H9 (cell line): ENCODE results near the gene ZNF668. TPM values are rescaled to one million over a fixed set of nuclear protein-coding genes. Genes with fewer than 3 reads are reported as not detected.

Source experiments
- DNase-seq: peaks from one replicate; pipeline ENCODE4 v3.0.0-alpha.2; 2017
- H2AFZ ChIP-seq: one replicate; pipeline ENCODE4 v1.6.1; 2013; ENCODE audit warnings: mild to moderate bottlenecking, low read length, control low read depth, moderate library complexity
- H2AK5ac ChIP-seq: 2 replicates; pipeline ENCODE4 v1.6.1; 2013; ENCODE audit warnings: low read length, control low read depth, mixed read lengths; ENCODE audit not compliant: insufficient read length
- H2BK120ac ChIP-seq: one replicate; pipeline ENCODE4 v1.6.1; 2013; ENCODE audit warnings: low read depth, mild to moderate bottlenecking, low read length, control low read depth, inconsistent platforms; ENCODE audit not compliant: poor library complexity, severe bottlenecking
- H2BK12ac ChIP-seq: 2 replicates; pipeline ENCODE4 v1.6.1; 2013; ENCODE audit warnings: low read length, control low read depth, mixed read lengths, low read depth; ENCODE audit not compliant: insufficient read length
- H2BK15ac ChIP-seq: 2 replicates; pipeline ENCODE4 v1.6.1; 2013; ENCODE audit warnings: low read depth, low read length, control low read depth
- H2BK20ac ChIP-seq: one replicate; pipeline ENCODE4 v1.6.1; 2013; ENCODE audit warnings: low read depth, mild to moderate bottlenecking, low read length, control low read depth, inconsistent platforms; ENCODE audit not compliant: poor library complexity, severe bottlenecking
- H2BK5ac ChIP-seq: 2 replicates; pipeline ENCODE4 v1.6.1; 2013; ENCODE audit warnings: low read length, control low read depth, mixed read lengths; ENCODE audit not compliant: insufficient read length
- H3K14ac ChIP-seq: 2 replicates; pipeline ENCODE4 v1.6.1; 2013; ENCODE audit warnings: low read length, control low read depth; ENCODE audit not compliant: insufficient read depth
- H3K18ac ChIP-seq: 2 replicates; pipeline ENCODE4 v1.6.1; 2013; ENCODE audit warnings: low read depth, mild to moderate bottlenecking, mixed read lengths, low read length, control low read depth; ENCODE audit not compliant: insufficient read length
- H3K23ac ChIP-seq: 2 replicates; pipeline ENCODE4 v1.6.1; 2013; ENCODE audit warnings: low read length, control low read depth, mixed read lengths, low read depth; ENCODE audit not compliant: insufficient read length
- H3K23me2 ChIP-seq: 2 replicates; pipeline ENCODE4 v1.6.1; 2013; ENCODE audit warnings: low read depth, mild to moderate bottlenecking, mixed read lengths, low read length, control low read depth; ENCODE audit not compliant: insufficient read length, poor library complexity, severe bottlenecking
- H3K27ac ChIP-seq: 2 replicates; pipeline ENCODE4 v1.5.1; 2013; ENCODE audit warnings: low read length, control low read depth, mixed read lengths, low read depth; ENCODE audit not compliant: insufficient read length
- H3K27me3 ChIP-seq: 2 replicates; pipeline ENCODE4 v1.6.1; 2013; ENCODE audit warnings: low read length, control low read depth, inconsistent platforms; ENCODE audit not compliant: insufficient read depth
- H3K4ac ChIP-seq: 2 replicates; pipeline ENCODE4 v1.6.1; 2013; ENCODE audit warnings: low read depth, mild to moderate bottlenecking, control low read depth, inconsistent platforms, low read length, moderate library complexity
- H3K4me1 ChIP-seq: 2 replicates; pipeline ENCODE4 v1.6.1; 2013; ENCODE audit warnings: low read length, control low read depth, inconsistent platforms; ENCODE audit not compliant: insufficient read depth
- H3K4me2 ChIP-seq: 2 replicates; pipeline ENCODE4 v1.6.1; 2013; ENCODE audit warnings: low read length, control low read depth, mixed read lengths; ENCODE audit not compliant: insufficient read length, insufficient read depth
- H3K56ac ChIP-seq: 2 replicates; pipeline ENCODE4 v1.6.1; 2013; ENCODE audit warnings: low read depth, mild to moderate bottlenecking, mixed read lengths, low read length, control low read depth; ENCODE audit not compliant: insufficient read length
- H3K79me1 ChIP-seq: 2 replicates; pipeline ENCODE4 v1.6.1; 2013; ENCODE audit warnings: low read depth, mild to moderate bottlenecking, moderate library complexity, low read length, control low read depth, inconsistent platforms; ENCODE audit not compliant: insufficient read depth, poor library complexity, severe bottlenecking
- H3K79me2 ChIP-seq: 2 replicates; pipeline ENCODE4 v1.6.1; 2013; ENCODE audit warnings: low read length, control low read depth, inconsistent platforms; ENCODE audit not compliant: insufficient read depth
- H3K9ac ChIP-seq: 2 replicates; pipeline ENCODE4 v1.6.1; 2013; ENCODE audit warnings: low read length, control low read depth, mixed read lengths; ENCODE audit not compliant: insufficient read length; ENCODE audit errors: extremely low read depth
- H3K9me3 ChIP-seq: one replicate; pipeline ENCODE4 v1.6.1; 2013; ENCODE audit warnings: low read depth, low read length, inconsistent platforms; ENCODE audit not compliant: control insufficient read depth
- H3T11ph ChIP-seq: one replicate; pipeline ENCODE4 v1.6.1; 2013; ENCODE audit warnings: mild to moderate bottlenecking, low read length, control low read depth, inconsistent platforms
- H4K20me1 ChIP-seq: one replicate; pipeline ENCODE4 v1.6.1; 2013; ENCODE audit not compliant: control insufficient read depth, insufficient read length, insufficient read depth
- H4K5ac ChIP-seq: 2 replicates; pipeline ENCODE4 v1.6.1; 2013; ENCODE audit warnings: low read depth, mild to moderate bottlenecking, mixed read lengths, low read length, control low read depth; ENCODE audit not compliant: insufficient read length
- H4K8ac ChIP-seq: replicated peaks from 2 replicates; pipeline ENCODE4 v1.6.1; 2013; ENCODE audit warnings: low read length, control low read depth, mixed read lengths, low read depth; ENCODE audit not compliant: insufficient read length
- H4K91ac ChIP-seq: 2 replicates; pipeline ENCODE4 v1.6.1; 2013; ENCODE audit warnings: low read depth, mild to moderate bottlenecking, moderate library complexity, mixed read lengths, low read length, control low read depth; ENCODE audit not compliant: insufficient read length
- H3K27ac Mint-ChIP-seq, 3 experiments: 2 replicates in 2 of 3; 3 replicates in 1 of 3; pipeline ENCODE4 v1.8.0; 2020 to 2021; ENCODE audit warnings: mixed read lengths in 3 of 3, mild to moderate bottlenecking in 1 of 3, moderate library complexity in 1 of 3
- H3K27me3 Mint-ChIP-seq: 2 replicates; pipeline ENCODE4 v1.8.0; 2021; ENCODE audit warnings: low read depth, mild to moderate bottlenecking, moderate library complexity, mixed read lengths
- H3K36me3 Mint-ChIP-seq, 3 experiments: 2 replicates in 2 of 3; 3 replicates in 1 of 3; pipeline ENCODE4 v1.8.0; 2020 to 2021; ENCODE audit warnings: low read depth in 3 of 3, mixed read lengths in 3 of 3; ENCODE audit not compliant: insufficient read depth in 1 of 3
- H3K4me1 Mint-ChIP-seq, 2 experiments: 2 replicates each; pipeline ENCODE4 v1.8.0; 2020; ENCODE audit warnings: mixed read lengths in 2 of 2
- H3K4me3 Mint-ChIP-seq, 2 experiments: 2 replicates in 1 of 2; 3 replicates in 1 of 2; pipeline ENCODE4 v1.8.0; 2020 to 2021; ENCODE audit warnings: mild to moderate bottlenecking in 2 of 2, mixed read lengths in 2 of 2, moderate library complexity in 1 of 2
- H3K9me3 Mint-ChIP-seq, 2 experiments: 2 replicates in 1 of 2; 3 replicates in 1 of 2; pipeline ENCODE4 v1.8.0; 2020; ENCODE audit warnings: mild to moderate bottlenecking in 2 of 2, mixed read lengths in 2 of 2, moderate library complexity in 1 of 2
- CTCF ChIP-seq: fragments of 200-600 bp; sonication (generic); conservative IDR thresholded peaks from 3 replicates; pipeline ENCODE4 v1.8.0; 2021; ENCODE audit warnings: antibody characterized with exemption, mild to moderate bottlenecking
- WGBS: extraction: QIAGEN DNeasy Blood & Tissue Kit; methylation state at CpG from one replicate; pipeline ENCODE4 v1.1.7; 2013; ENCODE audit warnings: missing lambda C conversion rate, low lambda C conversion rate, mixed read lengths; ENCODE audit not compliant: insufficient read length; ENCODE audit errors: extremely low coverage; 5-methylcytosine and 5-hydroxymethylcytosine counted together
- total RNA-seq: library from RNA; stranded (reverse); gene quantifications from 2 replicates; pipeline ENCODE4 v1.2.1, GENCODE V29; 2021

Gene ZNF668
- total RNA-seq, 1 experiment from 2014 or later, result 18.6 TPM

- H3K27me3 Mint-ChIP-seq, result no peaks in the 10 kb centered on the region; the same call in 1 of the 2 replicates
- no peak overlapping the region for H3K9ac ChIP-seq
- no peaks in the 10 kb centered on the region for H3K79me1 ChIP-seq
- no peaks in the 10 kb centered on the region for H3K9me3 Mint-ChIP-seq
- H2BK15ac ChIP-seq, result no peak overlapping the region
- H4K8ac ChIP-seq, result no peak overlapping the region
- no peak overlapping the region for H3K18ac ChIP-seq
- H3K4ac ChIP-seq, result no peak overlapping the region
- peaks cover 4 to 7% of the 10 kb centered on the region in 2 experiments for H3K4me1 Mint-ChIP-seq
- no peak overlapping the region for H2AK5ac ChIP-seq
- no peak overlapping the region for H3K56ac ChIP-seq
- no peak overlapping the region for H3K4me2 ChIP-seq
- peaks cover 1% of the 10 kb centered on the region; the same call in 1 of the 2 replicates for H3K79me2 ChIP-seq
- no peaks in the 10 kb centered on the region; the same call in 1 of the 2 replicates for H3K27me3 ChIP-seq
- H4K91ac ChIP-seq, result no peak overlapping the region
- H2BK120ac ChIP-seq, result no peak overlapping the region
- no peak for TF ChIP-seq CTCF
- H4K20me1 ChIP-seq, result no peaks in the 10 kb centered on the region
- H2BK20ac ChIP-seq, result no peak overlapping the region
- no peak for DNase-seq
- no peak overlapping the region for H3K23ac ChIP-seq
- peaks cover 8% of the 10 kb centered on the region for H3K23me2 ChIP-seq
- no peak overlapping the region for H2BK5ac ChIP-seq
- H3K14ac ChIP-seq, result no peak overlapping the region
- H2AFZ ChIP-seq, result no peak overlapping the region
- H3T11ph ChIP-seq, result no peak overlapping the region
- H3K27ac ChIP-seq, result no peak overlapping the region
- H3K9me3 ChIP-seq, result no peaks in the 10 kb centered on the region
- peaks cover 19 to 41% (median 33%) of the 10 kb centered on the region in 3 experiments for H3K36me3 Mint-ChIP-seq
- no peak overlapping the region; a peak in 1 of 7 replicates for H3K27ac Mint-ChIP-seq
- no peak overlapping the region for H4K5ac ChIP-seq
- no peaks in the 10 kb centered on the region for H3K4me1 ChIP-seq
- H2BK12ac ChIP-seq, result no peak overlapping the region
- WGBS, result no CpG with 5 or more reads among the region's 2 CpGs
- H3K4me3 Mint-ChIP-seq, result no peak overlapping the region
Measured at GRCh38 chr16:31112711-31113110, 38.7 kb upstream of the ZNF668 start.
